Activated CD4-positive, alpha-beta T cell treated with anti-CD3 and anti-CD28 coated beads, Interleukin-2, Interleukin-6, amounts not matched to agents 100 ng/mL and 50 ng/mL, durations not matched to agents 16 hours and 8 hours (primary cell): Measurements from ENCODE around the gene KRTAP10-7.
"Not testable (repeated sequence)": the region's sequence is repeated elsewhere in the genome, so short reads cannot be mapped to it uniquely, and the experiment has no call there.

Experiments used
- DNase-seq: peaks from one replicate; pipeline ENCODE4 v3.0.0-alpha.2; 2020

The KRTAP10-7 gene

GRCh38 chr21:44600118-44600978, at the start of gene KRTAP10-7:
Gene KRTAP10-7 (plus strand): TSS chr21:44600597. CDS start chr21:44600622, 25 bp downstream.
- DNase-seq = not testable (repeated sequence)

- DNase-seq = no peak
These were observed 49.6 kb upstream of the KRTAP10-7 start for GRCh38 chr21:44550807-44551206.

- DNase-seq = no peak
These were observed 48.9 kb upstream of the KRTAP10-7 start, which contains the start of gene KRTAP10-2 for GRCh38 chr21:44551340-44551961. Gene KRTAP10-2 (minus strand): TSS chr21:44551505. CDS start chr21:44551458, 47 bp downstream.

GRCh38 chr21:44552136-44552535, 48.3 kb upstream of the KRTAP10-7 start:
- DNase-seq = no peak

- DNase-seq = no peak
These were observed 47.7 kb upstream of the KRTAP10-7 start for GRCh38 chr21:44552681-44553080.

GRCh38 chr21:44555200-44555875, 45.1 kb upstream of the KRTAP10-7 start:
- no peak for DNase-seq

GRCh38 chr21:44556879-44557278, 43.5 kb upstream of the KRTAP10-7 start:
- no peak for DNase-seq

- DNase-seq = no peak
These were observed 42.7 kb upstream of the KRTAP10-7 start for GRCh38 chr21:44557491-44558328.

GRCh38 chr21:44558329-44558675, 42.1 kb upstream of the KRTAP10-7 start:
- DNase-seq = not testable (repeated sequence)

GRCh38 chr21:44558695-44559094, 41.7 kb upstream of the KRTAP10-7 start, which contains the start of gene KRTAP10-3:
Gene KRTAP10-3 (minus strand): TSS chr21:44558795. CDS start chr21:44558715, 80 bp downstream.
- no peak for DNase-seq

- no peak for DNase-seq
These were observed 36.3 kb upstream of the KRTAP10-7 start for GRCh38 chr21:44564099-44564498.

- no peak for DNase-seq
These were observed 35.4 kb upstream of the KRTAP10-7 start for GRCh38 chr21:44564886-44565598.

- no peak for DNase-seq
These were observed 34.0 kb upstream of the KRTAP10-7 start for GRCh38 chr21:44566403-44566802.

GRCh38 chr21:44567481-44568171, 32.8 kb upstream of the KRTAP10-7 start:
- no peak for DNase-seq

GRCh38 chr21:44568261-44568660, 32.1 kb upstream of the KRTAP10-7 start:
- DNase-seq = no peak

- no peak for DNase-seq
These were observed 31.5 kb upstream of the KRTAP10-7 start for GRCh38 chr21:44568667-44569556.

GRCh38 chr21:44569861-44570517, 30.4 kb upstream of the KRTAP10-7 start:
- DNase-seq = no peak

- no peak for DNase-seq
These were observed 29.1 kb upstream of the KRTAP10-7 start for GRCh38 chr21:44571296-44571695.
